Gastroesophageal sphincter (tissue), 4 donors: ENCODE data around the gene RITA1. TPM values are rescaled to one million over a fixed set of nuclear protein-coding genes. Genes with fewer than 3 reads are reported as not detected.

Experiments
- ATAC-seq: fragments of 150-250 bp; one replicate; pipeline ENCODE4 v1.9.1; 2016; ENCODE audit warnings: mild to moderate bottlenecking, moderate library complexity
- H3K27ac ChIP-seq, 4 donors: fragments of 200-600 bp; sonication (generic) in 3 of 4; 1 replicate in 3 of 4; 2 replicates in 1 of 4; pipeline ENCODE4 v1.5.1; 2016 to 2019
- H3K27me3 ChIP-seq: fragments of 200-600 bp; sonication (generic); one replicate; pipeline ENCODE4 v1.5.1; 2019
- H3K36me3 ChIP-seq, 2 donors: fragments of 200-600 bp; sonication (generic); one replicate each; pipeline ENCODE4 v1.5.1; 2019; ENCODE audit warnings: control low read depth in 1 of 2
- H3K4me1 ChIP-seq, 3 donors: fragments of 200-600 bp; sonication (generic); 1 replicate in 2 of 3; 2 replicates in 1 of 3; pipeline ENCODE4 v1.5.1; 2016 to 2019; ENCODE audit warnings: control low read depth in 2 of 3
- H3K4me3 ChIP-seq, 2 donors: fragments of 200-600 bp; sonication (generic); one replicate each; pipeline ENCODE4 v1.5.1; 2019; ENCODE audit warnings: mild to moderate bottlenecking in 1 of 2, moderate library complexity in 1 of 2
- H3K9me3 ChIP-seq, 3 donors: fragments of 200-600 bp; sonication (generic); one replicate each; pipeline ENCODE4 v1.5.1; 2017 to 2019; ENCODE audit warnings: control low read depth in 2 of 3
- CTCF ChIP-seq, 4 experiments: fragments of 200-600 bp in 2 of 4; fragments of 450-650 bp in 2 of 4; sonication (generic) in 1 of 4; IDR thresholded peaks; one replicate each; pipeline ENCODE4 v1.5.1; 2017 to 2019; ENCODE audit warnings: antibody characterized with exemption in 4 of 4, mild to moderate bottlenecking in 2 of 4, moderate library complexity in 2 of 4
- EP300 ChIP-seq: sonication (generic); formaldehyde crosslinking; IDR thresholded peaks from one replicate; pipeline ENCODE4 v1.6.1; 2017; ENCODE audit warnings: antibody characterized with exemption, mild to moderate bottlenecking
- POLR2A ChIP-seq, 2 donors: fragments of 450-650 bp; IDR thresholded peaks; one replicate each; pipeline ENCODE4 v1.6.1; 2017; ENCODE audit warnings: antibody characterized with exemption in 2 of 2, mild to moderate bottlenecking in 2 of 2, moderate library complexity in 1 of 2
- POLR2AphosphoS5 ChIP-seq: sonication (generic); formaldehyde crosslinking; IDR thresholded peaks from one replicate; pipeline ENCODE4 v1.6.1; 2017; ENCODE audit warnings: antibody characterized with exemption
- WGBS, 2 donors: methylation state at CpG; one replicate each; pipeline ENCODE4 v1.1.5; 2018; ENCODE audit warnings: low coverage in 1 of 2; 5-methylcytosine and 5-hydroxymethylcytosine counted together
- small RNA-seq, 4 donors: library from RNA; depleted of rRNA; stranded (forward); fragments of <200 nt; gene quantifications; one replicate each; pipeline ENCODE3, GENCODE V24; 2016
- total RNA-seq, 4 donors: library from RNA; depleted of rRNA; stranded (reverse); fragments of >200 nt; gene quantifications; one replicate each; pipeline ENCODE4 v1.1.0, GENCODE V29; 2016

The RITA1 gene
- total RNA-seq, 4 donors from 2014 or later: 12.3 to 22.8 (median 16.6) TPM

GRCh38 chr12:113239811-113240331 is 54.4 kb downstream of the RITA1 start:
- H3K4me3 ChIP-seq: no peak overlapping the region
- 45% methylated on average over 12 of the region's 12 CpGs; no CpG with 5 or more reads in 1 of the 2 donors for WGBS, 2 donors
- TF ChIP-seq EP300 (no peak), POLR2A (IDR thresholded peaks at IDR 0.05) (no peak), POLR2AphosphoS5 (no peak), CTCF (IDR thresholded peaks at IDR 0.05) (no peak)
- no peak for ATAC-seq
- no peaks in the 10 kb centered on the region for H3K27me3 ChIP-seq
- H3K4me1 ChIP-seq: peaks cover 0 to 90% (median 15%) of the 10 kb centered on the region in 3 donors
- peak overlapping the region in 2 of 4 donors; percentile 11 to 32 for H3K27ac ChIP-seq
- peaks cover 0 to 54% of the 10 kb centered on the region in 2 donors for H3K36me3 ChIP-seq
- no peaks in the 10 kb centered on the region for H3K9me3 ChIP-seq

GRCh38 chr12:113240395-113240794 is 54.9 kb downstream of the RITA1 start:
- 84 to 100% methylated on average over 3 of the region's 3 CpGs for WGBS, 2 donors
- no peak overlapping the region for H3K4me3 ChIP-seq
- no peaks in the 10 kb centered on the region for H3K27me3 ChIP-seq
- H3K9me3 ChIP-seq: no peaks in the 10 kb centered on the region
- ATAC-seq: no peak
- H3K36me3 ChIP-seq: peaks cover 0 to 51% of the 10 kb centered on the region in 2 donors
- peaks cover 0 to 95% (median 17%) of the 10 kb centered on the region in 3 donors for H3K4me1 ChIP-seq
- TF ChIP-seq CTCF (IDR thresholded peaks at IDR 0.05): no peak
- no peak for TF ChIP-seq POLR2A (IDR thresholded peaks at IDR 0.05)
- no peak for TF ChIP-seq EP300
- TF ChIP-seq POLR2AphosphoS5: no peak
- H3K27ac ChIP-seq: peak overlapping the region in 2 of 4 donors; percentile 11 to 32

- no peaks in the 10 kb centered on the region for H3K27me3 ChIP-seq
- no peak for TF ChIP-seq EP300
- TF ChIP-seq POLR2A (IDR thresholded peaks at IDR 0.05): no peak
- TF ChIP-seq POLR2AphosphoS5: no peak
- no peak for TF ChIP-seq CTCF (IDR thresholded peaks at IDR 0.05)
- peaks cover 2 to 98% (median 27%) of the 10 kb centered on the region in 3 donors for H3K4me1 ChIP-seq
- 64 to 100% methylated on average over 2 to 13 of the region's 14 CpGs for WGBS, 2 donors
- H3K36me3 ChIP-seq: peaks cover 0 to 44% of the 10 kb centered on the region in 2 donors
- H3K9me3 ChIP-seq: no peaks in the 10 kb centered on the region
- no peak for ATAC-seq
- H3K27ac ChIP-seq: peak overlapping the region in 3 of 4 donors; percentile 22 to 38 (median 26)
- H3K4me3 ChIP-seq: no peak overlapping the region
Measured at GRCh38 chr12:113241191-113242025, 55.9 kb downstream of the RITA1 start.

Small RNA genes lying within 50 kb of the gene (small RNA-seq; reads per million reads assigned to genes)
- 0 reads per million in 4 donors for gene MIR7106
- 0 reads per million in 4 donors for gene RF00019

Other genes with a start within 250 kb of the RITA1 start
- 10 to 100 TPM in 1 of 4 donors, 1 to 10 TPM in 3; 3.5 to 10.2 (median 7.2) TPM for gene OAS3, start 247.2 kb upstream of the RITA1 start, total RNA-seq
- gene OAS2, start 207.2 kb upstream of the RITA1 start, total RNA-seq: 1 to 10 TPM; 6.5 to 10.0 (median 7.5) TPM
- 1 to 10 TPM; 2.3 to 9.5 (median 5.3) TPM for gene DTX1, start 129.0 kb upstream of the RITA1 start, total RNA-seq
- gene RASAL1, start 50.0 kb upstream of the RITA1 start, total RNA-seq: 1 to 10 TPM in 1 of 4 donors, not detected in 3; 1.7 TPM
- not detected for gene CFAP73, start 36.0 kb upstream of the RITA1 start, total RNA-seq
- gene DDX54, start 243 bp upstream of the RITA1 start, total RNA-seq: 10 to 100 TPM; 38.0 to 60.4 (median 53.3) TPM
- 10 to 100 TPM; 24.0 to 47.0 (median 37.3) TPM for gene TPCN1, start 35.7 kb downstream of the RITA1 start, total RNA-seq
- gene SLC8B1, start 149.4 kb downstream of the RITA1 start, total RNA-seq: 10 to 100 TPM; 20.9 to 44.2 (median 29.8) TPM
- gene PLBD2, start 172.9 kb downstream of the RITA1 start, total RNA-seq: 10 to 100 TPM; 23.1 to 54.4 (median 31.3) TPM
- gene SDS, start 218.2 kb downstream of the RITA1 start, total RNA-seq: 1 to 10 TPM in 1 of 4 donors, under 1 TPM in 1, not detected in 2; 0.39 to 5.5 TPM
- gene SDSL, start 236.7 kb downstream of the RITA1 start, total RNA-seq: 1 to 10 TPM; 1.1 to 7.5 (median 2.6) TPM